Osteoblast (primary cell): ENCODE results near the gene WSCD1. TPM values are rescaled to one million over a fixed set of nuclear protein-coding genes. Genes with fewer than 3 reads are reported as not detected.

ENCODE experiments used
- DNase-seq: peaks from one replicate; pipeline ENCODE4 v3.0.0; 2011; ENCODE audit warnings: low spot score, mixed read lengths; ENCODE audit not compliant: insufficient read length; ENCODE audit errors: missing footprints
- H2AFZ ChIP-seq: 2 replicates; pipeline ENCODE4 v1.6.0; 2011; ENCODE audit warnings: mild to moderate bottlenecking, low read length
- H3K27ac ChIP-seq: 2 replicates; pipeline ENCODE4 v1.5.1; 2011; ENCODE audit warnings: mild to moderate bottlenecking, low read depth, low read length, moderate library complexity
- H3K27me3 ChIP-seq: 2 replicates; pipeline ENCODE4 v1.6.0; 2012; ENCODE audit warnings: mild to moderate bottlenecking, control low read depth, inconsistent platforms, low read length, moderate library complexity; ENCODE audit not compliant: insufficient read depth
- H3K36me3 ChIP-seq: 2 replicates; pipeline ENCODE4 v1.5.1; 2011; ENCODE audit warnings: mild to moderate bottlenecking, low read length, control low read depth, moderate library complexity; ENCODE audit not compliant: insufficient read depth
- H3K4me1 ChIP-seq: 2 replicates; pipeline ENCODE4 v1.5.1; 2011; ENCODE audit warnings: mild to moderate bottlenecking, low read length, control low read depth, moderate library complexity; ENCODE audit not compliant: insufficient read depth
- H3K4me2 ChIP-seq: 2 replicates; pipeline ENCODE4 v1.6.0; 2011; ENCODE audit warnings: mild to moderate bottlenecking, low read length; ENCODE audit not compliant: insufficient read depth
- H3K4me3 ChIP-seq: fragments of 200-600 bp; sonication (generic); 3 replicates; pipeline ENCODE4 v1.5.1; 2012; ENCODE audit warnings: mild to moderate bottlenecking, low read length, inconsistent platforms; ENCODE audit not compliant: insufficient read depth
- H3K79me2 ChIP-seq: 2 replicates; pipeline ENCODE4 v1.6.0; 2012; ENCODE audit warnings: mild to moderate bottlenecking, low read length, control low read depth, inconsistent platforms; ENCODE audit not compliant: insufficient read depth
- H3K9me3 ChIP-seq: 2 replicates; pipeline ENCODE4 v1.5.1; 2011; ENCODE audit warnings: low read depth, low read length, control low read depth
- H4K20me1 ChIP-seq: 2 replicates; pipeline ENCODE4 v1.6.0; 2012; ENCODE audit warnings: mild to moderate bottlenecking, low read length, control low read depth; ENCODE audit not compliant: insufficient read depth
- total RNA-seq: library from RNA; depleted of rRNA; stranded (reverse); fragments of >200 nt; gene quantifications from 2 replicates; pipeline ENCODE4 v1.2.3, GENCODE V29; 2012
- TF ChIP-seq, protein P1 (sequence below): IDR thresholded peaks from 2 replicates; pipeline ENCODE4 v1.5.1; 2011; ENCODE audit warnings: mild to moderate bottlenecking, low read depth, low read length, moderate library complexity; ENCODE audit errors: extremely low read depth

The WSCD1 gene
- total RNA-seq, 1 donor, result not detected

DNA sequence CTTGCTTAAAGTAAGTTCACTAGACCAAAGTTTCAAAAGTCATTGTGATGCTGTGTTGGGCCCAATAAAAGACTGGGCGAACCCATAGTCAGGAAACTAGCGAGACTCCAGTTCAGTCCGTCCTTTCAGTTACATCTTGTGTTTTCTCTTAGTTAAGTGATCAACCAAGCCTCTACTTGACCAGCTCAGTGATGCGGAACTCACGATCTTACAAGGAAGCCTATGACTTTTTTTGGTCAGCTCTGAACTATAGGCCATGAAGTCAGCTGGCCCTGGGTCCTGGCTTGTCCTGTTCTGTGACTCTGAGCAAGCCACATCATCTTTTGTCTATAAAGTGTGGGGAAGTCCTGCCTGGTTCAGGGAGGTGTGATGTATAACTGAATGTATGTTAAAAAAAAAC is 21.7 kb upstream of the WSCD1 start:
- Histone ChIP-seq H2AFZ (no peak overlapping the region), H3K27me3 (no peaks in the 10 kb centered on the region), H4K20me1 (no peaks in the 10 kb centered on the region), H3K36me3 (no peaks in the 10 kb centered on the region), H3K4me1 (no peaks in the 10 kb centered on the region), H3K9me3 (no peaks in the 10 kb centered on the region), H3K4me2 (no peak overlapping the region), H3K4me3 (no peak overlapping the region), H3K27ac (no peak overlapping the region), H3K79me2 (no peaks in the 10 kb centered on the region)
- no peak for DNase-seq
- TF ChIP-seq, protein P1, sequence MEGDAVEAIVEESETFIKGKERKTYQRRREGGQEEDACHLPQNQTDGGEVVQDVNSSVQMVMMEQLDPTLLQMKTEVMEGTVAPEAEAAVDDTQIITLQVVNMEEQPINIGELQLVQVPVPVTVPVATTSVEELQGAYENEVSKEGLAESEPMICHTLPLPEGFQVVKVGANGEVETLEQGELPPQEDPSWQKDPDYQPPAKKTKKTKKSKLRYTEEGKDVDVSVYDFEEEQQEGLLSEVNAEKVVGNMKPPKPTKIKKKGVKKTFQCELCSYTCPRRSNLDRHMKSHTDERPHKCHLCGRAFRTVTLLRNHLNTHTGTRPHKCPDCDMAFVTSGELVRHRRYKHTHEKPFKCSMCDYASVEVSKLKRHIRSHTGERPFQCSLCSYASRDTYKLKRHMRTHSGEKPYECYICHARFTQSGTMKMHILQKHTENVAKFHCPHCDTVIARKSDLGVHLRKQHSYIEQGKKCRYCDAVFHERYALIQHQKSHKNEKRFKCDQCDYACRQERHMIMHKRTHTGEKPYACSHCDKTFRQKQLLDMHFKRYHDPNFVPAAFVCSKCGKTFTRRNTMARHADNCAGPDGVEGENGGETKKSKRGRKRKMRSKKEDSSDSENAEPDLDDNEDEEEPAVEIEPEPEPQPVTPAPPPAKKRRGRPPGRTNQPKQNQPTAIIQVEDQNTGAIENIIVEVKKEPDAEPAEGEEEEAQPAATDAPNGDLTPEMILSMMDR, result no peak

DNA sequence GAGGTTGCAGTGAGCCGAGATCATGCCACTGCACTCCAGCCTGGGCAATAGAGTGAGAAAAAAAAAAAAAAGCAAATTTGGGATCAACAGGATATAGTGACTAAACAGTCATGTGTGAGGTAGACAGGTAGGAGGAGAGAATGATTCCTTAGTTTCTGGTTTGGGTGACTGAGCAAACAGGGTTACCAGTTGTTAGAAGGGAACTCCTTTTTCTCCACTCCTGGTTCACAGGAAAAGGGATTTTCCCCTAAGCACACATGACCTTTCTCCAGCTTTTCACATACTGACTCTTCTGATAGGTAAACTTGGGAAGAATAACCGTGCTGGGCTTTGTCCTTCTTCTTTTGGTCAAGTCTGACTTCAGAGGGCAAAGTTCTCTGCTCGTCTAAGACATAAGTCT is 17.3 kb upstream of the WSCD1 start:
- H3K4me1 ChIP-seq, result no peaks in the 10 kb centered on the region
- no peak overlapping the region for H3K27ac ChIP-seq
- TF ChIP-seq, protein P1, result no peak
- no peak overlapping the region for H3K4me3 ChIP-seq
- no peak overlapping the region for H2AFZ ChIP-seq
- peak; percentile 5 for DNase-seq
- no peaks in the 10 kb centered on the region for H4K20me1 ChIP-seq
- H3K79me2 ChIP-seq, result no peaks in the 10 kb centered on the region
- peaks cover 6% of the 10 kb centered on the region for H3K27me3 ChIP-seq
- no peaks in the 10 kb centered on the region for H3K36me3 ChIP-seq
- H3K9me3 ChIP-seq, result no peaks in the 10 kb centered on the region
- no peak overlapping the region for H3K4me2 ChIP-seq

DNA sequence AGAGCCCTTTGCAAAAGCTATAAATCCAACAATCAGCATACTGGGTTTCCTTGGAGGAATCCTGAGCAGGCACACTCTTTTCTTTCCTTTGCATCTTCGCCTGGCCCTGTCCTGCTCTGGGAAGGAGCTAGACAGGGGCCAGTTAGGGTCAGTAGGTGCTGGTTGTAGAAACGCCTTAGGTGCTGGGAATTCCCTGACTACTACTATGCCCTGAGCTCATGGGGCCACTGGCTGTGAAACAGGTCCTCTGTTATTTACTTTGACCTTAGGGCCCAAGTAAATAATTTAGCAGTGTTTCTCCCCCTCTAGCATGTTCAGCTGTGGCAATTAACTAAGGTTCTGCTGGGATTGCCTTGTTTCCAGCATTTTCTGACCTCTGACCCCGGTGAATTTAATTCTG is 15.8 kb upstream of the WSCD1 start:
- Histone ChIP-seq H3K79me2 (no peaks in the 10 kb centered on the region), H2AFZ (no peak overlapping the region), H3K4me2 (no peak overlapping the region), H3K27me3 (peaks cover 12% of the 10 kb centered on the region), H3K27ac (no peak overlapping the region), H3K4me3 (no peak overlapping the region), H3K9me3 (no peaks in the 10 kb centered on the region), H3K36me3 (no peaks in the 10 kb centered on the region), H3K4me1 (no peaks in the 10 kb centered on the region), H4K20me1 (no peaks in the 10 kb centered on the region)
- TF ChIP-seq, protein P1, result no peak
- DNase-seq, result no peak

DNA sequence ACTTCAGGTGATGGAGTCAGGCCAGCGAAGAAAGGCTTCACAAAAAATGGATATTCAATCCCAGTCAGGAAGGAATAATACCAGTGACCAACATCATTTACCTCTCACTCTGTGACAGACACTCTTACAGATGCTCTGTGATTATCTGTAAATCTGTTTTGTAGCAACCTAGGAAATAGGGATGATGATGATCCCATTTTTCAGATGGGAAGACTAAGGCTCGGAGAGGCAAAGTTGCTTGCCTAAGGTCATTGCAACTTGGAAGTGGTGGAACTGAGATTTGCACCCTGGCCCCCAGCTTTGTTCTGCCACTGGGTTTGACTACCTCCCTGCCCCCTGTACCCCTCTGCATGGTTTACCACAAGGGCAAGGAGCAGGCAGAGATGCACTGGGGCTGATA is 14.1 kb upstream of the WSCD1 start:
- Histone ChIP-seq H4K20me1 (no peaks in the 10 kb centered on the region), H3K79me2 (no peaks in the 10 kb centered on the region), H2AFZ (no peak overlapping the region), H3K36me3 (no peaks in the 10 kb centered on the region), H3K27ac (no peak overlapping the region), H3K4me2 (no peak overlapping the region), H3K4me1 (no peaks in the 10 kb centered on the region), H3K27me3 (peaks cover 15% of the 10 kb centered on the region), H3K9me3 (no peaks in the 10 kb centered on the region), H3K4me3 (no peak overlapping the region)
- no peak for DNase-seq
- TF ChIP-seq, protein P1, result no peak
